Vagina (tissue), 2 donors: Measurements from ENCODE around the gene SUSD3.

ENCODE experiments used
- POLR2A ChIP-seq, 2 donors: fragments of 450-650 bp; IDR thresholded peaks; one replicate each; pipeline ENCODE4 v1.6.1; 2017; ENCODE audit warnings: antibody characterized with exemption in 2 of 2, mild to moderate bottlenecking in 2 of 2, moderate library complexity in 2 of 2
- TF ChIP-seq, protein P1 (sequence below), 3 experiments: fragments of 450-650 bp in 2 of 3; fragments of 200-600 bp in 1 of 3; sonication (generic) in 1 of 3; IDR thresholded peaks; one replicate each; pipeline ENCODE4 v1.5.1; 2017 to 2019; ENCODE audit warnings: antibody characterized with exemption in 3 of 3, mild to moderate bottlenecking in 2 of 3, moderate library complexity in 2 of 3

DNA sequence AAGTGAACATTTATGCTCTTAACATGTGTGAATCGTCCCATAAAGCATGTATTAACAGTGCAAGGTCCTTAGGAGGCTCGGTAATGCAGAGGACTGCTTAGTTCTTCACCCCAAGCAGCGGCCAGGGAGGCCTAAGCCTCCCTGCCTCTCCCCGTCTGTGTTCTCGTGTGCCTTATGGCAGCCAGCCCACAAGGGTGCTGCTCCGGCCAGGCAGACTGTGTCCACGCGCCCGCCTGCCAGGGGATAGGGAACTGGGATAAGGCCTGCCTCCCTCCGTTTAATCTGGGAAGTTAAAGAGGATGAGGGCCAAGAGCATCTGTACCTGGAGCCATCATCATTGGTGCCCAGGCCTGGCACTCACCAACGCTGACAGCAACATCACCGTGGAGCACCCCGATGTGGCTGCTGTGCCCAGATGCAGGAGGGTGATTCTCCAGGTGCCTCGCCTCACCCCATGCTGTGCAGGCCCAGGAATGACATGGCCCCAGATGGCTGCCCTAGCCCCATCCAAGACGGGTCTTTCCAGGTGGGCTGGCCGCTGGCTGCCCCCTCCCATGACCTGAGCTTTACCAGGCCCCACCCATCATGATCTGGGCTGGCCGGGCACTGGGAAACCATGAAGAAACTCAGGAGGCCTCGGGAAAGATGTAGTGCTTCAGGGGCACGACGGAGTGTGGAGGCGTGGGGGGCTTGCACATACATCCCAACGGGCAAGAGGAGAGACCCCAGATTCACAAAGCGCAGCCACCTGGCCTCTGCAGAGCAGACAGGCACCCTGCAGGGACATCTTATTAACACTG is 35.6 kb upstream of the SUSD3 start:
- TF ChIP-seq, protein P1, sequence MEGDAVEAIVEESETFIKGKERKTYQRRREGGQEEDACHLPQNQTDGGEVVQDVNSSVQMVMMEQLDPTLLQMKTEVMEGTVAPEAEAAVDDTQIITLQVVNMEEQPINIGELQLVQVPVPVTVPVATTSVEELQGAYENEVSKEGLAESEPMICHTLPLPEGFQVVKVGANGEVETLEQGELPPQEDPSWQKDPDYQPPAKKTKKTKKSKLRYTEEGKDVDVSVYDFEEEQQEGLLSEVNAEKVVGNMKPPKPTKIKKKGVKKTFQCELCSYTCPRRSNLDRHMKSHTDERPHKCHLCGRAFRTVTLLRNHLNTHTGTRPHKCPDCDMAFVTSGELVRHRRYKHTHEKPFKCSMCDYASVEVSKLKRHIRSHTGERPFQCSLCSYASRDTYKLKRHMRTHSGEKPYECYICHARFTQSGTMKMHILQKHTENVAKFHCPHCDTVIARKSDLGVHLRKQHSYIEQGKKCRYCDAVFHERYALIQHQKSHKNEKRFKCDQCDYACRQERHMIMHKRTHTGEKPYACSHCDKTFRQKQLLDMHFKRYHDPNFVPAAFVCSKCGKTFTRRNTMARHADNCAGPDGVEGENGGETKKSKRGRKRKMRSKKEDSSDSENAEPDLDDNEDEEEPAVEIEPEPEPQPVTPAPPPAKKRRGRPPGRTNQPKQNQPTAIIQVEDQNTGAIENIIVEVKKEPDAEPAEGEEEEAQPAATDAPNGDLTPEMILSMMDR (IDR thresholded peaks at IDR 0.05) = no peak
- no peak for TF ChIP-seq POLR2A (IDR thresholded peaks at IDR 0.05)
